K562 (cell line): ENCODE results near the gene USP43.

Experiments
- ARNT ChIP-seq, 2 experiments: fragments of 450-650 bp; IDR thresholded peaks; 2 replicates each; pipeline ENCODE4 v1.6.1; 2016; ENCODE audit warnings: mild to moderate bottlenecking in 1 of 2
- MEIS2 ChIP-seq: fragments of 450-650 bp; IDR thresholded peaks from 2 replicates; pipeline ENCODE4 v1.6.1; 2014; ENCODE audit warnings: mild to moderate bottlenecking; ENCODE audit not compliant: partially characterized antibody
- POLR2A ChIP-seq: fragments of 450-650 bp; conservative IDR thresholded peaks from 2 replicates; pipeline ENCODE4 v1.6.1; 2016
- REST ChIP-seq, 2 experiments: fragments of 450-650 bp; formaldehyde crosslinking in 1 of 2; IDR thresholded peaks; 2 replicates each; pipeline versions ENCODE4 v1.4.0 to v1.6.1; 2014 to 2020; ENCODE audit warnings: mild to moderate bottlenecking in 2 of 2, borderline replicate concordance in 1 of 2, low read depth in 1 of 2
- RNF2 ChIP-seq: sonication (generic); IDR thresholded peaks from 2 replicates; pipeline ENCODE4 v1.6.1; 2016
- SMARCB1 ChIP-seq: IDR thresholded peaks from 2 replicates; pipeline ENCODE4 v1.6.1; 2011; ENCODE audit warnings: improper control_type of control experiment, low read depth; ENCODE audit not compliant: insufficient read length
- ZNF766 ChIP-seq: fragments of 200-800 bp; sonication (Bioruptor generic); conservative IDR thresholded peaks from 2 replicates; pipeline ENCODE4 v1.6.1; 2016; ENCODE audit warnings: missing genetic modification characterization, missing compliant biosample characterization
- TF ChIP-seq, protein P1 (sequence below), 3 experiments: IDR thresholded peaks in 2 of 3; conservative IDR thresholded peaks in 1 of 3; 2 replicates each; pipeline ENCODE4 v1.5.1; 2011 to 2012; ENCODE audit warnings: low read length in 3 of 3, mild to moderate bottlenecking in 3 of 3, control low read depth in 2 of 3, improper control_type of control experiment in 1 of 3, inconsistent platforms in 1 of 3, low read depth in 1 of 3, mixed read lengths in 1 of 3, moderate library complexity in 1 of 3; ENCODE audit not compliant: insufficient read depth in 2 of 3

DNA sequence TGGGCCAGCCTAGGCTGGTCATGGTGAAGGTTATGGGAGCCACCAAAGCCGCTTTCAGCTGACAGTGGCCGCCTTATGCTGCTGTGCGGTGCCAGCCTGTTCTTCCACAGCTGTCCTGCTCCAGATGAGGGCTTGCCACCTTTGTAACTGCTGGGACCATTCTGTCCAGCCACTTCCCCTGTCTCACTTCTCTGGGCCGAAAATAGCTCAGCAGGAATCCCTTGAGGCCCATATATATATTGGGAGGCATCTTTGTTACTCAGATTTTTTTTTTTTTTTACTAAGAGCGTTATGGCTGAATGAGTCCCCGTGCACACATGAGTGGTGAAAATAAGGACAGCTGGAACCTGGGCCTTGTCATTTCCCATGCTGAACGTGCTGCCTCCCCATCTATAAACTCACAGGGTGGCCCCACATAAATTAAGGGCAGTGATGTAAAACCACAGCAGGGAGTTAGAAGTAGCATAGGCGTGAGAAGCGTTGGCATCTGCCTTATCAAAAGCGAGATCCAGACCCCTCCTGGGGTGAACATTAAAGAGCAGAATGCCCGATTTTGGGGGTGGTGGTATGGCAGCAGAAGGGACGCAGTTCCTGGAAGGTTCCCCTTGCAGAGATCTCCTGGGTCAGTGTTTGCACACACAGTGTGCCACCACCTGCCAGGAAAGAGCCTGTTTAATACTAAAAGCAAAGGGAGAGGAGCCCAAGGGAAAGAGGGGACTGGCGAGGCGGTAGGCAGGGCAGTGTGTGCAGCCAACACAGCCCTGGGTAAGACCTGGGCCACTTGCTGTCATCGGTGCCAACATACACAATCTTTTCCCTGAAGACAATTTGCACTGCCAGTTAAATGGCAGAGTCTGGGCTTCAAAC is 57.8 kb downstream of the USP43 start:
- TF ChIP-seq, protein P1, sequence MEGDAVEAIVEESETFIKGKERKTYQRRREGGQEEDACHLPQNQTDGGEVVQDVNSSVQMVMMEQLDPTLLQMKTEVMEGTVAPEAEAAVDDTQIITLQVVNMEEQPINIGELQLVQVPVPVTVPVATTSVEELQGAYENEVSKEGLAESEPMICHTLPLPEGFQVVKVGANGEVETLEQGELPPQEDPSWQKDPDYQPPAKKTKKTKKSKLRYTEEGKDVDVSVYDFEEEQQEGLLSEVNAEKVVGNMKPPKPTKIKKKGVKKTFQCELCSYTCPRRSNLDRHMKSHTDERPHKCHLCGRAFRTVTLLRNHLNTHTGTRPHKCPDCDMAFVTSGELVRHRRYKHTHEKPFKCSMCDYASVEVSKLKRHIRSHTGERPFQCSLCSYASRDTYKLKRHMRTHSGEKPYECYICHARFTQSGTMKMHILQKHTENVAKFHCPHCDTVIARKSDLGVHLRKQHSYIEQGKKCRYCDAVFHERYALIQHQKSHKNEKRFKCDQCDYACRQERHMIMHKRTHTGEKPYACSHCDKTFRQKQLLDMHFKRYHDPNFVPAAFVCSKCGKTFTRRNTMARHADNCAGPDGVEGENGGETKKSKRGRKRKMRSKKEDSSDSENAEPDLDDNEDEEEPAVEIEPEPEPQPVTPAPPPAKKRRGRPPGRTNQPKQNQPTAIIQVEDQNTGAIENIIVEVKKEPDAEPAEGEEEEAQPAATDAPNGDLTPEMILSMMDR (IDR thresholded peaks at IDR 0.05 in 2 of 3, conservative IDR thresholded peaks at IDR 0.05 in 1 of 3; ENCODE audit: insufficient read depth in 2 of 3, low read depth in 1 of 3, low read length in 3 of 3), result no peak
- TF ChIP-seq REST (IDR thresholded peaks at IDR 0.05; ENCODE audit: borderline replicate concordance) (no peak), REST (CRISPR knock-in tag; IDR thresholded peaks at IDR 0.05; ENCODE audit: low read depth) (no peak), RNF2 (no peak), MEIS2 (no peak), POLR2A (no peak), ZNF766 (CRISPR knock-in tag) (no peak), SMARCB1 (no peak), ARNT (IDR thresholded peaks at IDR 0.05) (no peak)
